ENCODE results near the gene SLC51B.

- TF ChIP-seq CTCF (conservative IDR thresholded peaks at IDR 0.05; ENCODE audit: low read length) (no peak), EZH2phosphoT487 (IDR thresholded peaks at IDR 0.05; ENCODE audit: borderline replicate concordance) (no peak)
These were observed 6.8 kb upstream of the SLC51B start for GRCh38 chr15:65038428-65038827.
